ENCODE data around the gene CCDC187.

DNA sequence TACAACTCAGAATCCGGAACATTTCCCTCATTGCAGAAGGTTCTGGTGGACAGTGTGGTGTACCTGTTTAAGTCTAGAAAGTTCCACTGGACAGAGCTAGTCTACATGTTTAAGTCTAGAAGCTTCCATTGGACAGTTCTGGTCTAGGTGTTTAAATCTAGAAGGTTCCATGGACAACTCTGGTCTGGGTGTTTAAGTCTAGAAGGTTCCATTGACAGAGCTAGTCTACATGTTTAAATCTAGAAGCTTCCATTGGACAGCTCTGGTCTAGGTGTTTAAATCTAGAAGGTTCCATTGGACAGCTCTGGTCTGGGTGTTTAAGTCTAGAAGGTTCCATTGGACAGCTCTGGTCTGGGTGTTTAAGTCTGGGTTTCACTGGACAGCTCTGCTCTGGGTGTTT is 25.0 kb downstream of the CCDC187 start:
- no peak for TF ChIP-seq EZH2 (IDR thresholded peaks at IDR 0.05; ENCODE audit: borderline replicate concordance, low read depth, low read length, severe bottlenecking)
- TF ChIP-seq, protein P1, sequence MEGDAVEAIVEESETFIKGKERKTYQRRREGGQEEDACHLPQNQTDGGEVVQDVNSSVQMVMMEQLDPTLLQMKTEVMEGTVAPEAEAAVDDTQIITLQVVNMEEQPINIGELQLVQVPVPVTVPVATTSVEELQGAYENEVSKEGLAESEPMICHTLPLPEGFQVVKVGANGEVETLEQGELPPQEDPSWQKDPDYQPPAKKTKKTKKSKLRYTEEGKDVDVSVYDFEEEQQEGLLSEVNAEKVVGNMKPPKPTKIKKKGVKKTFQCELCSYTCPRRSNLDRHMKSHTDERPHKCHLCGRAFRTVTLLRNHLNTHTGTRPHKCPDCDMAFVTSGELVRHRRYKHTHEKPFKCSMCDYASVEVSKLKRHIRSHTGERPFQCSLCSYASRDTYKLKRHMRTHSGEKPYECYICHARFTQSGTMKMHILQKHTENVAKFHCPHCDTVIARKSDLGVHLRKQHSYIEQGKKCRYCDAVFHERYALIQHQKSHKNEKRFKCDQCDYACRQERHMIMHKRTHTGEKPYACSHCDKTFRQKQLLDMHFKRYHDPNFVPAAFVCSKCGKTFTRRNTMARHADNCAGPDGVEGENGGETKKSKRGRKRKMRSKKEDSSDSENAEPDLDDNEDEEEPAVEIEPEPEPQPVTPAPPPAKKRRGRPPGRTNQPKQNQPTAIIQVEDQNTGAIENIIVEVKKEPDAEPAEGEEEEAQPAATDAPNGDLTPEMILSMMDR (IDR thresholded peaks at IDR 0.05; ENCODE audit: borderline replicate concordance, extremely low read depth, low read length, poor library complexity, severe bottlenecking), result no peak
